GM11168 (cell line): ENCODE measurements around the gene MAP1LC3B.
"Not testable (repeated sequence)": the region's sequence is repeated elsewhere in the genome, so short reads cannot be mapped to it uniquely, and the experiment has no call there.

ENCODE experiments used
- in situ Hi-C: fragments of 300-500 bp; cut with MboI; formaldehyde crosslinking; loops from one replicate; pipeline ENCODE4 v1.12.0; 2022; ENCODE audit warnings: low sequenced_read_pairs; ENCODE audit not compliant: unreplicated experiment

MAP1LC3B gene

DNA sequence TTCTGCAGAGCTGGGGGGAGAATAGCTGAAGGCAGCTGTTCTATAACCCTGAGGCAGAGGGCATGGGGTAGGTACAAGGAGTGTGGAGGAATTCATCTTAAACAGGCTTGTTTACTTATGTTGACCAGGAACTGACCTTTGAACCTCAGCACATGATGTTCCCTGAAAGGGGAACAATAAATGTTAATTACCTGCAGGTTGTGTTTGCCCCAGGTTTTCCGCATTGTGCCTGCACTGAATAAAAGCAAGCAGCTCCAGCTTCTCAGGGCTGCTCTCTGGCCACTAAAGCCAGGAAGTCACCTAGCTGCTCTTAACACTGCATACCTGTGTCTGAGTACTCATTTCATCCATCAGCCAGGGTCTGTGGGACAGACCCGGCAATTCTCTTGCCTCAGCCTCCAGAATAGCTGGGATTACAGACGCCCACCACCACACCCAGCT, 12.8 kb upstream of the MAP1LC3B start:
- in situ Hi-C loops, result not testable (repeated sequence)

DNA sequence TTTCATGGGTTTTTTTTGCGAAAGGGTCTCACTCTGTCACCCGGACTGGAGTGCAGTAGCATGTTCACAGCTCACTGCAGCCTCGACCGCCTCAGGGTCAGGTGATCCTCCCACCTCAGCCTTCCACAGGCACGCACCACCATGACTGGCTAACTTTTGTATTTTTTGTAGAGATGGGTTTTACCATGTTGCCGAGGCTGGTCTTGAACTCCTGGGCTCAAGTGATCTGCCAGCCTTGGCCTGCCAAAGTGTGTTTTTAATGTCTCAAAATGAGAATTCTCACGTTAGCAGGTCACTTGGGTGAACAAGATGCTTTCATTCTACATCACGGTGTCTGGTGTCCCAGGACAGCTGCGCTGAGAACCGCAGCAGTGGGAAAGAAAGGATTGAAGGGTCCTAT, 11.7 kb upstream of the MAP1LC3B start:
- in situ Hi-C loops, result no loop called here

DNA sequence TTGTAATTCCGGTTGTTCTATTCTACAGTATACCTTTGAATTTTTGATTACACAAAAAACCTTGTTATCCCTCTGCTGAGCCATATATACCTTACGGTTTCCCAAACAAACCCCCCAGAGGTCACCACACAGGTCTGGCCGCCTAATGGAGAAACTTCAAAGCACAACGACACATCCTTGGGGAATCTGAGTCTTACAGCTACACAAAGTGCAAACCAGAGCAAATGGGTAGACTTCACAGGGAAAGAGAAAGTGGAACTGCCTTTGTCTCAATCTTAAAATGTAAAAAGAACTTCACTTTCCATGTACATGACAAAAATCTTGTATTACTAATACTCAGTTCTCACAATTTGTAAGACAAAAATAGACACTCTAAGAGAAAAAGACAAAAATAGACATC, 11.3 kb upstream of the MAP1LC3B start:
- in situ Hi-C loops, result no loop called here

DNA sequence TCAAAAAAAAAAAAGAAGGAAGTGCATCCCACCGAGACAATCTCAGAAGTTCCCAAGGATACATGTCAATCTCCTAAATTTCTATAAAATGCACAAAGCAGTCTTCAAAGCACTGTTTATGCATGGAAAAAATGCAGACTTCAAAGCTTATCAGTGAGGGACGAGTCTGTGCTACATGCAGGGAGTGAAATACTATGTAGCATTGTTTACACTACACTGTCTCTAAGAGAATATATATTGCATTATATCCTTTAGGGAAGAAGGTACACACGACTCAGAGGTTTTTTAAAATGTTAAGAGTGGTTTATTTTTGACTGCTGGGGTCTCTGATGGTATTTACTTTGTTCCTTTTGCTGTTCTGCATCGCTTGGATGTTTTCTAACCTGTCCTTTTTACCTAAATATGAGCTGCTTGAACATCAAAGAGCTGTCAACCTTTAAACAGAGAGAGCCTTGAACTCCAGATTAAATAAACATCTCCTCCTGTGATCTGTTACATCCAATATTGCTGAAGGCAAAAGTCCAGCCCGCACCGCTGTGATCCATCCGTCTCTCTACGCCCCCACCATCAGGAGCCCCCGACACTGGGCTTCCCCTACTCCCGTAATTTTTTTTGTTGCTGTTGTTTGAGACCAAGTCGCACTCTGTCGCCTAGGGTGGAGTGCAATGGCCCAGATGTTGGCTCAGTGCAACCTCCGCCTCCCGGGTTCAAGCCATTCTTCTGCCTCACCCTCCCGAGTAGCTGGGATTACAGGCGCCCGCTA, 9.9 kb upstream of the MAP1LC3B start:
- in situ Hi-C loops, result no loop called here

DNA sequence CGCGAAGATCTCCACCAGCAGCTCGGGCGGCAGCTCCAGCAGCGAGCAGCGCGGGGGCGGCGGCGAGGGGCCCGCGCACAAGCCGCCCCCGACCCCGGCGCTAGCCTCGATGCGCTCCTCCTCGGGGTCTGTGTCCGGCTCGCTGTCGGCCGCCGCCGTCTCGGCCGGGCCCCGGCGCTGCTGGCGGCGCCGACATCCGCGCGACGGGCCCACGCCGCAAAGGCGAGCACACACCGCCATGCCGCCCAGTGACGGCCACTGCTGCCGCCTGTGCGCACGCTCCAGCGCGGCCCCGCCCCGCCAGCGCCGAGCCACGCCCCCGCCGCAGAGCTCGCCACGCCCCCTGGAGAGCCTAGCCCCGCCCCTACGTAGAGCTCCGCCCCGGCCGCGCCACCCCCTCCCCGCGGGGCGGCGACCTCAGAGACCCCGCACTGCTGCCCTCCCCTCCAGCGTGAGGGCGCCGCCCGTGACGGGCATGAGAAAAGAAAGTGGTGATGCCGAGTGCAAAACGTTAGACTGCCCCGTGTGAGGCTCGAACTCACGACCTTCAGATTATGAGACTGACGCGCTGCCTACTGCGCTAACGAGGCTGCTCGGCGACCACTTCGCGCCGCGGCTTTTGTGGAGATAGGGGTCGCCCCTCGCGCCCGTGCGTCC, 8.5 kb upstream of the MAP1LC3B start, which contains the start of gene FBXO31:
Gene FBXO31, minus strand, starts transcription at position 272 of the 657 bp plus-strand sequence. Its CDS starts 32 bp downstream, at position 240.
- in situ Hi-C loops, result no loop called here

DNA sequence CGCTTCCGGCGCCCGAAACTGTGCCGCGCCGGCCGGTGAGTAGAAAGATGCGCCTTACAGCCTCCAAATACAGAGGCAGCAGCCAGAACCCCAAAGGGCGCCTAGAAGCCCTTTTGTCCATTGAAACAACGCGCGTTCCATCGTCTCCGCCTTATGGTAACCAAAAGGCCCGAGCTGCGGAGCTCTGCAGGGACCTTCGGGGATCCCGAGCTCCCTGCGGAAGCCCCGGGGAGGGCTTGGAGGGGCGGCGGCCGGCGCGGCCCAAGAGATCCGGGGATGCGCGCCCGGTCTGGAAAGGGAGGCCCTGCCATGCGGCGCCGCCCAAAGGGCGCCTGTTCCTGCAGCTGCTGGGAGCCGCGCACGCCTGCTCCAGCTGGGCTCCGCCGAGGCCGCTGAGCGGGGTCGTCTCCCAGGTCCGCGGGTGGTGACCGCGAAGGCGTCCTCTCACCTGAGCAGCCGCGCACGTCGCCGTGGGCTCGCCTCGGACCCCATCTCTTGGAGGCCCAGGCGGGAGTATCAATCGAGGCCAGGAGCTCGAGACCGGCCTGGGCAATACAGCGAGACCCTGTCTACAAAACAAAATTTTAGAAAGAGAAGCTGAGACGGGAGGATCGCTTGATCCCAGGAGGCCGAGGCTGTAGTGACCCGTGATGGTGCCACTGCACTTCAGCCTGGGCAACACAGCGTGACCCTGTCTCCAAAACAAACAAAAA, 7.8 kb upstream of the MAP1LC3B start:
- in situ Hi-C loops, result no loop called here

DNA sequence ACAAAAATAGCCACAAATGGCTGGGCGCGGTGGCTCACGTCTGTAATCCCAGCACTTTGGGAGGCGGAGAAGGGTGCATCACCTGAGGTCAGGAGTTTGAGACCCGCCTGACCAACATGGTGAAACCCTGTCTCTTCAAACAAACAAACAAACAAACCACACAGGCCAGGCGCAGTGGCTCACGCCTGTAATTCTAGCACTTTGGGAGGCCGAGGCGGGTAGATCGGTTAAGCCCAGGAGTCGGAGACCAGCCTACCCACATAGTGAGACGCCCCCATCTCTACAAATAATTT, 7.3 kb upstream of the MAP1LC3B start:
- in situ Hi-C loops, result not testable (repeated sequence)

DNA sequence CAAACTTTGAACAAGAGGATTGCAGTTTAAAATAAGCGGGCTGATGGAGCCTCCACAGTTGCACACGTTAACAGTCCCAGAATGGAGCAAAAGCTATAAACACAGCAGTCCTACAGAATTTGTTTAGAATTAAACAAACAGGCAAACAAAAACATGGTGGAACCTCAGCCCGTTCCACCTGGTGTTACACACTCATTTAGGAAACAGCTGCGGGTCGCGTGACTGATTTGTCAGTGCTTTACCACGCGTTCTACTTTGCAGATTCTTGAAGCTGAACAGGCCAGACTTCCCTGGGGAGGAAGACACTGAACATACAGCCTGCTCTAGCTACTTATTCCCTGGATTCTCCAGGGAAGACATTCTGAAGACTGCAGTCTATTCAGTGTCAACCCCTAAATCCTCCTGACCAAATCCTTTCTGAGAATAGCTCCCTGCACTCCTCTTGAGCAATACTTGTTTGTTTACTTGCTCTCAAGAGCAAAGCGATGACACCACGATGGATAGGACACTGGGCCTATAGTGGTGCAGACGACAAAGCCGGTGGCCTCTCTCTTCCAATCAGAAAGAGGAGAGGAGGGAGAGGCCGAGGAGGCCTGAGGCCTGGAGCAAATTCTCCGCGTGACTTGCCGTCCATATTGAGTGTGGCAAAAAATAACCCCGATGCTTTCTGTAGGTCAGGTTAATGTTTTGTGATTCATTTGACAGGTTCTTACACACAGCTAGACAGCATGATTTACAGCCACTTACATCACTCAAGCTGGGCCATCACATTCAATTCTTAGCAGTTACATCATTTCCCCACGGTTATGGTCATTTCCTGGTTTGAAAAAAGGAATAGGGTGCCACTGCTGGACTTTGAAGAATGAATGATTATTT, 4.0 kb upstream of the MAP1LC3B start:
- in situ Hi-C loops, result no loop called here

DNA sequence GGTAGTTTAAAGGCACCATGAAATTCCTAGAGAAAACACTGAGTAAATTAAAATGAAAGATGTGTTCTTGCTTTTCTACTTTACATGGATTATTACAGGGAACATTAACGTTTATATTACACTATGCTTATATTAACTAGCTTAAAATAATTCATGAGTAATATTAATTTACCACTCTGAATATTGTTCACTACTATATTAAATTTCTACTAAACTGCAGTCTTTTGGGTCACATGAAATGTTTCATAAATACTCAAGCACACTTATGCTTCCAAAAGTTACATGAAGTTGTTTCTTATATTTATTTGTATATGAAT, 3.4 kb upstream of the MAP1LC3B start:
- in situ Hi-C loops, result no loop called here

DNA sequence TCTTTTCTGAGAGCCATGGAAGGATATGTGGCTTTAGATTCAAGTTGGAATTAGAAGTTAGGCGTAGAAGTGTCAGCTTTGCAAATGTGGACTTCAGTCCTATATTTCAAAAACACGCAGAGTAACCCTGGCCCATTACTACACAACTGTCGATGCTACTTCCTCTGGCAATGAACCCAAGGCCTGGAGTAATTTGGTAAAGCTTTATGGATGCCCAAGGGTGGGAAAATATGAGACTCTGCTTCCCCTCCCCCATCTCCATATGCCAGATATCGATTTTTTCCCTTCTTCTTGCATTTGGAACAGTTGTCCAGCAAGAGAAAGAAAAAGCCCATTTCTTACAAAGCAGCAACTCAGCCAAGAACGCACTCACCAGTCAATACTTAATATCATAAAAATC, 2.9 kb upstream of the MAP1LC3B start:
- in situ Hi-C loops, result no loop called here

DNA sequence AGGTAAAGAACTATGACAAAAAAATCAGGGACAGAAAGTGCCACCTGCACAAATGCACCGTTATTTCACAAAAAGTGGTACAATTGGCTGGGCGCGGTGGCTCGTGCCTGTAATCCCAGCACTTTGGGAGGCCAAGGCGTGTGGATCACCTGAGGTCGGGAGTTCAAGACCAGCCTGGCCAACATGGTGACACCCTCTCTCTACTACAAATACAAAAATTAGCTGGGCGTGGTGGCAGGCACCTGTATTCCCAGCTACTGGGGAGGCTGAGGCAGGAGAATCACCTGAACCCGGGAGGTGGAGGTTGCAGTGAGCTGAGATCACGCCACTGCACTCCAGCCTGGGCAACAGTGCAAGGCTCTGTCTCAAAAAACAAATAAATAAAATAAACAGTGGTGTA, 2.2 kb upstream of the MAP1LC3B start:
- in situ Hi-C loops, result not testable (repeated sequence)

DNA sequence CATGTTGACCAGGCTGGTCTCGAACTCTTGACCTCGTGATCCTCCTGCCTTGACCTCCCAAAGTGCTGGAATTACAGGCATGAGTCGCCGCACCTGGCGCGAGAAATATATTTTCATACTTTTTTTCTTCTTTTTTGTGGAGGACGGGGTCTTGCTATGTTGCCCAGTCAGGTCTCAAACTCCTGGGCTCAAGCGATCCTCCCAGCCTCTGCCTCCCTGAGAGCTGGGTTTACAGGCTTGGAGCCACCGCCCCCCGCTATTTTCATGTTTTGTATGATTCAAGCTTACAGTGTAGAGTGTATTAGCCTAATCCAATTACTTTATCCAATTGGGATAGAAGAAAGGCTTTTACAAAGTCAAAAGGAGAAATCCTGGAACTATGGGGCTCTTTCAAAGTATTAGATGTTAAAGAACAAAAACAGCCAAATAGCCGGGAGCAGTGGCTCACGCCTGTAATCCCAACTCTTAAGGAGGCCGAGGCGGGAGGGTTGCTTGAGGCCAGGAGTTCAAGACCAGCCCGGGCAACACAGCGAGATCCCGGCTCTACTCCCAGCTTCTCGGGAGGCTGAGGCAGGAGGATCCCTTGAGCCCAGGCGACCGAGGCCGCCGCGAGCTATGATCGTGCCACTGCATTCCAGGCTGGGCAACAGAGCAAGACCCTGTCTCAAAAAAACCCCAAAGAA, 1.4 kb upstream of the MAP1LC3B start:
- in situ Hi-C loops, result no loop called here

DNA sequence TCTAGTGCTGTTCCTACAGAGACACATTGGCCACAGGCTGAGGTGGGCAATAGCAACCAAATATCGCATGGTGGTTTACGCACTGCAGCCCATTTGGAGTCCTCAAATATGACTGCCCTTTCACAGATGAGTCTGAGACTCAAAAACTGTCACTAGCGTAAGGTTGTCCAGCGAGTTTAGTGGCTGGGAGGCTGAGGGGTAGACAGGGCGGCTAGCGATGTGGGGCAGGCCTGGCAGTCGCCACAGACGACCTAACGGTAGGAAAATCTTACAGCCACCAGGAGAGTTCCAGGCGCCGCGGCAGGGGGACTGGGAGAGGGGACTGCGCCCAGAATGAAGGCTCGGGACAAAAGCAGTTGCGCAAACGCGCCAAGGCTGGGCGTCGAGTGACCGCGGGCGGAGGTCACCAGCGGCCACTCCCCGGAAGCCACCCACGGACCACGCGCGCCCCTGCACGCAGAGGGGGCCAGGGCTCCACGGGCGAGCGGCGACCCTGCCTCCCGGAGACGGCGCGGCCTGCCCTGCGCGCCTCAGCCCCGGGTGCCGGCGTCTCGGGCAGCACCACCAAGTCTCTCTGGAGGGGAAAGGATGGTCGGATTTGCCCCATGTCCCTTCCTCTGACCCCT, 699 bp upstream of the MAP1LC3B start:
- in situ Hi-C loops, result no loop called here

DNA sequence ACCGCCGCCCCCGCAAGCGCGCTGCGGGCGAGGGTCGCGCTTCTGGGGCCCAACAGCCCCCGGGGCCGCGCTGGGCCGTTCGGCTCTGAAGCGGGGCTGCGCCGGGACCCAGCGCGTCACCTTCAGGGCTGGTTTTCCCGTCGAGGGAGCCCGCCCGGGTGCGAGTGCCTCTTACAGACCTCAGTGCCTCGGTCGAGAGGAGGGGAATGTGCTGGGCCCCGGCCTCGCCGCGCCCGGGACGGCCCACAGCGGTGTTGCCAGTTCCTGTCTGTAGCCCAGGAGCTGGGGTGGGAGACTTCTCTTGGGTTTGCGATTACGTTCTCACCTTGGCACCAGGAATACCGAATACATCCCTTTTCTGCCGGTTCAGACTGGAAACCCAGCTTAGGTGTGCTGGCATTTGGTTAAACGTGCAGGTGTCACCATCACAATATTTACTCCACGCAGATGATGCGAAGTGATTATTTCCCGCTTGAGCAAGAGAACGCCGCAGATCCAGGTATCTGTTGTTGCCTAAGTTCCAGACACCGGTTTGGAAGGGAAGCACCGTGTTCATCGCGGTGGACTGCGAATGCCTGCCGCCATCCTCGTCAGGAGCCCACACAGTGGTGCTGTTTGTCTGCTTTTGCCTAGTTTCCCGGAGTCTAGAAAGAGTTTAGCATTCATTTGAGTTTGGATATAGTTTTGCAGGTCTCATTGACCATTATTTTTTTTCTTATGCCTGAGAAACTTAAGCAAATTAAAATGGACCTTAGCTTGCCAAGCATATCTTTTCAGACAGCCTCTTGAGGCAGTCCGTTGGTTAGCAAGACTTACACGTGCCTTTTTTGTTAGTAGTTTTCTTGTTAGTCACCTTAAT, 914 bp downstream of the MAP1LC3B start:
- in situ Hi-C loops, result no loop called here

DNA sequence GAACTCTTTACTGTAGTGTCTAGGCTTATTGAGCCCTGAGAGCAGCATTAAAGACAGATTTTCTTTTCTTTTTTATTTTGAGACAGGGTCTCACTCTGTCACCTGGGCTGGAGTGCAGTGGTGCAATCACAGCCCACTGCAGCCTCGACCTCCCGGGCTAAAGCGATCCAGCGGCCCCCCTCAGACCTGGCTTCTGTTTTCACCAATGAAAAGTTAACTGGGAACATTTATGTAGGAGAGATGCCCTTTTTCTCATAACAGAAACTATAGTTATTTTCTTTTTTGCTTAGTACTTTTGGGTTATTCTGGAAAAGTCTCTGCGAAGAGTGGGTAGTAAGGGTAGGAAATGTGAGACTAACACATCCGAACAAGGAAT, 1.5 kb downstream of the MAP1LC3B start:
- in situ Hi-C loops, result no loop called here

DNA sequence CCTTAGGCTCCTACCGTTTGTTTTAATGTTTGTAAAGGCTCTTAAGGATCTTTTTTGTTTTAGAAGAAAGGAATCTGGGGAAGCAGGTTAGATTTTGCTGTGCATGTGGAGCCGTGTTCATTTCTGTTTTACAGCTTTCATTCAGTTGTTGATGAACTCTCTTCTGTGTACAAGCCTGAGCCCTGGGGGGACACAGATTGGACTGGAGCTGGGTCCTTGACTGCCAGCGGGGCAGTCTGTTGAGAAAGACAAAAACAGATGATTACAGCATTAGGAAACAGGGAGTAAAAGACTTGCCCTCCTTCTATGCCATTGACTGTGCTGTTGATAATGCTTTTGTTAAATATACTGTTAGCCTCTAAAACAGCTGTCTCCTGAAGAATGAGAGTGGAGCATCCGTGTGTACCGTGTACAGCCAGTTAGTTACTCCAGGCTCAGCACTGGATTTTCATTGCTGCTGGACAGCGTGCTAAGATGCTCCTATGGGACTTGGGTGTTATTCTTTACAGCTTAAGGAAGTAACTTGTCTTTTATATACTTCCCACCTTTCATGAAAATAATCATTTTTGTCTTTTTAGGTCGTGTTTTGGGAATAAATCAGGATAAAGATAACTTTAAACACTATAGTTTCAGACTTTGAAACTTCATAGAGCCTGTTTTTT, 3.2 kb downstream of the MAP1LC3B start:
- in situ Hi-C loops, result no loop called here

DNA sequence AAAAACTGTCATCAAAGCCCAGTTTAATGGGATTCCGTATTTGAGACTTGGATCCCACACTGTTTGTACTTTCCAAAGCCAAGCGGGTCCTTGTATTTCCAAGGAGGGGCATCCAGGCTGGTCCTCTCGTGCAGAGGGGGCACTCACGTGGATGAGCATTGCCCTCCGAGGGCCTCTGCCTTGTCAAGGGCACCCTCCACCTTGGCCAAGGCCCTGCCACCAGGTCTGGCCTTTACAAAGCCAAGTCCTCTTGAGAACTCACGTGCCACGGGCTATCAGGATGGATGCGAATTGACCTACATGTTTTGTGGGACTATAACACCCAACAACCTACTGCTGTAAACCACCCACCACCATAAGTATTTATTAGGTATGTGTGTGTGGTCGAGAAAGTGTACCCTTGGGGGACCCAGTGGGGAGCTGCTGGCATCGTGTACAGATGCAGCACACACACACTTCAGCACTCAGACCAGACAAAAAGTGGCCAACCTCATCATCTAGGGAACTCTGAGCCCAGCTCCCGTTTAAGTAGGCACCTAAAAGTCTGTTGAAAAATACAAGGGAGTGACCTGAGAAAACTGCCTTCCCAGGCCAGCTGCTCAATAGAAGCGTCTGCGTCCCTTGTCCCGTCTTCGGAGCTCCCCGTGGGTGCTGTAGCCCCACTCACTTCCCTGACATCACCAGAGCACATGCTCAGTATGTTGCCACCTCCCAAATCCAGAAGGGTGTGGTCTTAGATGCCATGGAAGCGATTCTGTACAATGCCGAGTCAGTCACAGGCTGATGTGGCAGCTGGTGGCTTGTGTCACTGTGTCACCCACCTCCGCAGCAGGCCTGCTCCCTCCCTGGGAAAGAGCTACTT, 12.9 kb downstream of the MAP1LC3B start:
- in situ Hi-C loops, result no loop called here
